Neural cell (in vitro differentiated cells): ENCODE measurements around the gene ZNF558. TPM values are rescaled to one million over a fixed set of nuclear protein-coding genes. Genes with fewer than 3 reads are reported as not detected.

Experiments used
- H2AFZ ChIP-seq: fragments of 200-600, 300-800 bp; sonication (generic), shearing (Covaris generic); 2 replicates; pipeline ENCODE4 v1.6.0; 2014; ENCODE audit warnings: low read depth, mild to moderate bottlenecking, antibody characterized with exemption, low read length, moderate library complexity
- H3F3A ChIP-seq: fragments of 200-600 bp; shearing (Covaris generic); 2 replicates; pipeline ENCODE4 v1.6.1; 2016; ENCODE audit warnings: mild to moderate bottlenecking, moderate library complexity, mixed read lengths, antibody characterized with exemption, low read length; ENCODE audit not compliant: insufficient read depth, poor library complexity, severe bottlenecking
- H3K27ac ChIP-seq: fragments of 200-600, 300-800 bp; sonication (generic), shearing (Covaris generic); 2 replicates; pipeline ENCODE4 v1.5.1; 2014; ENCODE audit warnings: mild to moderate bottlenecking, low read length, moderate library complexity
- H3K27me3 ChIP-seq: fragments of 300-800, 200-600 bp; sonication (generic), shearing (Covaris generic); 2 replicates; pipeline ENCODE4 v1.6.0; 2014; ENCODE audit warnings: mild to moderate bottlenecking, low read depth, low read length, moderate library complexity; ENCODE audit not compliant: insufficient read depth
- H3K36me3 ChIP-seq: fragments of 300-800, 200-600 bp; sonication (generic), shearing (Covaris generic); 2 replicates; pipeline ENCODE4 v1.5.1; 2014; ENCODE audit warnings: mild to moderate bottlenecking, antibody characterized with exemption, low read length, moderate library complexity; ENCODE audit not compliant: insufficient read depth
- H3K4me2 ChIP-seq: fragments of 300-800, 200-600 bp; sonication (generic), shearing (Covaris generic); 2 replicates; pipeline ENCODE4 v1.6.0; 2014; ENCODE audit warnings: mild to moderate bottlenecking, low read length
- H3K4me3 ChIP-seq: fragments of 300-800, 200-600 bp; sonication (generic), shearing (Covaris generic); 2 replicates; pipeline ENCODE4 v1.5.1; 2014; ENCODE audit warnings: mild to moderate bottlenecking, low read length, moderate library complexity
- H3K79me2 ChIP-seq: fragments of 200-600 bp; shearing (Covaris generic); replicated peaks from 2 replicates; pipeline ENCODE4 v1.6.0; 2014; ENCODE audit warnings: mild to moderate bottlenecking, low read length, moderate library complexity; ENCODE audit not compliant: insufficient read depth
- H3K9ac ChIP-seq: fragments of 300-800, 200-600 bp; sonication (generic), shearing (Covaris generic); 2 replicates; pipeline ENCODE4 v1.6.1; 2016; ENCODE audit warnings: mild to moderate bottlenecking, low read length, mixed read lengths
- H3K9me2 ChIP-seq: fragments of 200-600 bp; shearing (Covaris generic); 2 replicates; pipeline ENCODE4 v1.6.1; 2016; ENCODE audit warnings: mild to moderate bottlenecking, low read length, mixed read lengths; ENCODE audit not compliant: insufficient read depth
- H3K9me3 ChIP-seq: fragments of 200-600, 300-800 bp; sonication (generic), shearing (Covaris generic); 2 replicates; pipeline ENCODE4 v1.6.1; 2016; ENCODE audit warnings: mild to moderate bottlenecking, mixed run types, low read length, moderate library complexity, mixed read lengths
- H4K20me1 ChIP-seq: fragments of 200-600 bp; shearing (Covaris generic); 2 replicates; pipeline ENCODE4 v1.6.1; 2016; ENCODE audit warnings: mild to moderate bottlenecking, mixed run types; ENCODE audit not compliant: insufficient read depth
- CTCF ChIP-seq: fragments of 450-650 bp; IDR thresholded peaks from 2 replicates; pipeline ENCODE4 v1.5.1; 2014; ENCODE audit warnings: antibody characterized with exemption, mild to moderate bottlenecking, moderate library complexity; ENCODE audit not compliant: poor library complexity, severe bottlenecking
- EP300 ChIP-seq: fragments of 450-650 bp; conservative IDR thresholded peaks from 2 replicates; pipeline ENCODE4 v1.6.1; 2014; ENCODE audit warnings: antibody characterized with exemption, mild to moderate bottlenecking, moderate library complexity; ENCODE audit not compliant: poor library complexity, severe bottlenecking
- EZH2 ChIP-seq: fragments of 200-600, 300-800 bp; shearing (Covaris generic), sonication (generic); IDR thresholded peaks from 2 replicates; pipeline ENCODE4 v1.6.1; 2014; ENCODE audit warnings: antibody characterized with exemption, low read length, borderline replicate concordance, mild to moderate bottlenecking; ENCODE audit not compliant: insufficient read depth, poor library complexity, severe bottlenecking
- MXI1 ChIP-seq: fragments of 450-650 bp; conservative IDR thresholded peaks from 2 replicates; pipeline ENCODE4 v1.6.1; 2014; ENCODE audit warnings: antibody characterized with exemption, mild to moderate bottlenecking; ENCODE audit not compliant: poor library complexity, severe bottlenecking
- POLR2AphosphoS5 ChIP-seq: IDR thresholded peaks from 2 replicates; pipeline ENCODE4 v1.6.1; 2012
- RAD21 ChIP-seq: fragments of 450-650 bp; conservative IDR thresholded peaks from 2 replicates; pipeline ENCODE4 v1.6.1; 2014; ENCODE audit warnings: antibody characterized with exemption, mild to moderate bottlenecking, moderate library complexity
- REST ChIP-seq: IDR thresholded peaks from 2 replicates; pipeline ENCODE4 v1.6.1; 2012; ENCODE audit warnings: borderline replicate concordance
- SMC3 ChIP-seq: fragments of 450-650 bp; conservative IDR thresholded peaks from 2 replicates; pipeline ENCODE4 v1.6.1; 2014; ENCODE audit warnings: antibody characterized with exemption, mild to moderate bottlenecking, moderate library complexity; ENCODE audit not compliant: poor library complexity
- TAF1 ChIP-seq: IDR thresholded peaks from 2 replicates; pipeline ENCODE4 v1.6.1; 2012; ENCODE audit warnings: low read depth
- polyA plus RNA-seq: library from polyadenylated mRNA; depleted of rRNA; stranded (reverse); fragments of >200 nt; gene quantifications from 2 replicates; pipeline ENCODE4 v1.2.3, GENCODE V29; 2014

The ZNF558 gene
- polyA plus RNA-seq, 1 donor from 2014 or later: 65.7 TPM

GRCh38 chr19:8835877-8836276, 3.8 kb upstream of the ZNF558 start:
- H3K36me3 ChIP-seq: no peaks in the 10 kb centered on the region
- H3K9me2 ChIP-seq: no peaks in the 10 kb centered on the region
- H3K9me3 ChIP-seq: no peaks in the 10 kb centered on the region
- H3K27me3 ChIP-seq: no peaks in the 10 kb centered on the region
- H4K20me1 ChIP-seq: no peaks in the 10 kb centered on the region
- no peak overlapping the region for H3K4me3 ChIP-seq
- TF ChIP-seq MXI1 (no peak), EP300 (no peak), REST (no peak), CTCF (no peak), POLR2AphosphoS5 (no peak), RAD21 (no peak), SMC3 (no peak), EZH2 (no peak), TAF1 (no peak)
- H3F3A ChIP-seq: no peaks in the 10 kb centered on the region
- H2AFZ ChIP-seq: no peak overlapping the region
- no peak overlapping the region for H3K27ac ChIP-seq
- H3K79me2 ChIP-seq: peaks cover 4% of the 10 kb centered on the region
- H3K4me2 ChIP-seq: no peak overlapping the region
- H3K9ac ChIP-seq: no peak overlapping the region

GRCh38 chr19:8835446-8835845, 3.3 kb upstream of the ZNF558 start:
- Histone ChIP-seq H3K9me2 (no peaks in the 10 kb centered on the region), H2AFZ (no peak overlapping the region), H3F3A (no peaks in the 10 kb centered on the region), H3K36me3 (no peaks in the 10 kb centered on the region), H3K9me3 (no peaks in the 10 kb centered on the region), H4K20me1 (no peaks in the 10 kb centered on the region), H3K27ac (no peak overlapping the region), H3K27me3 (no peaks in the 10 kb centered on the region), H3K4me3 (no peak overlapping the region), H3K79me2 (peaks cover 4% of the 10 kb centered on the region), H3K9ac (no peak overlapping the region), H3K4me2 (no peak overlapping the region)
- TF ChIP-seq EP300: no peak
- no peak for TF ChIP-seq RAD21
- TF ChIP-seq EZH2: no peak
- no peak for TF ChIP-seq TAF1
- no peak for TF ChIP-seq SMC3
- TF ChIP-seq POLR2AphosphoS5: no peak
- no peak for TF ChIP-seq MXI1
- TF ChIP-seq REST: no peak
- no peak for TF ChIP-seq CTCF
